Measurements from ENCODE around the gene WDR20.

DNA sequence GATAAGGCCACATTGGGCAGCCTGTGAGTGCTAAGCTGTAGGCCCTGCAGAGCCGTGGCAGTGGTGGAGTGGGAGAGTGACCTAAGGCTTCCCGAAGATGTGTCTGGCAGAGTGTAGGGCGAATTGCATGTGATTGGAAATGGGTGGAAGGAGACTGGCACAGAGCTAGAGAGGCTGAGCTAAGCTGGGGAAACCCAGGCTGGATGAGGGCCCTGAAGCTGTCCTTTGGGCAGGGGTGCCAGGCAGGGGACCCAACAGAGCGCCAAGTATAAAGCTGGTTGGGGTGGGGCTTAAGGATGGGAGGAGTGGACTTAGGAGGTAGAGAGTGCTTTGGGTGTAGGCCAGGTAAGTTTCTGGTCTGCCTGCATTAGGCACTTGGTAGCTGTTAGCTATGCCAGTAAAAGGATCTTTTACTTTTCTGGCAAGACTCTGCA, 47.9 kb downstream of the WDR20 start:
- TF ChIP-seq POLR2A (IDR thresholded peaks at IDR 0.05): no peak
- TF ChIP-seq, protein P1, sequence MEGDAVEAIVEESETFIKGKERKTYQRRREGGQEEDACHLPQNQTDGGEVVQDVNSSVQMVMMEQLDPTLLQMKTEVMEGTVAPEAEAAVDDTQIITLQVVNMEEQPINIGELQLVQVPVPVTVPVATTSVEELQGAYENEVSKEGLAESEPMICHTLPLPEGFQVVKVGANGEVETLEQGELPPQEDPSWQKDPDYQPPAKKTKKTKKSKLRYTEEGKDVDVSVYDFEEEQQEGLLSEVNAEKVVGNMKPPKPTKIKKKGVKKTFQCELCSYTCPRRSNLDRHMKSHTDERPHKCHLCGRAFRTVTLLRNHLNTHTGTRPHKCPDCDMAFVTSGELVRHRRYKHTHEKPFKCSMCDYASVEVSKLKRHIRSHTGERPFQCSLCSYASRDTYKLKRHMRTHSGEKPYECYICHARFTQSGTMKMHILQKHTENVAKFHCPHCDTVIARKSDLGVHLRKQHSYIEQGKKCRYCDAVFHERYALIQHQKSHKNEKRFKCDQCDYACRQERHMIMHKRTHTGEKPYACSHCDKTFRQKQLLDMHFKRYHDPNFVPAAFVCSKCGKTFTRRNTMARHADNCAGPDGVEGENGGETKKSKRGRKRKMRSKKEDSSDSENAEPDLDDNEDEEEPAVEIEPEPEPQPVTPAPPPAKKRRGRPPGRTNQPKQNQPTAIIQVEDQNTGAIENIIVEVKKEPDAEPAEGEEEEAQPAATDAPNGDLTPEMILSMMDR (IDR thresholded peaks at IDR 0.05): no peak
